Measurements from ENCODE around the gene NHSL2. TPM values are rescaled to one million over a fixed set of nuclear protein-coding genes. Genes with fewer than 3 reads are reported as not detected.

Gene NHSL2
- total and polyA plus RNA-seq, 2 experiments from 2014 or later = 4.7 to 9.5 TPM

GRCh38 chrX:72107320-72107719, 196.7 kb downstream of the NHSL2 start:
- Mint-ChIP-seq H3K27ac (no peak overlapping the region), H3K4me1 (peaks cover 18% of the 10 kb centered on the region)
- peak; percentile 60 for ATAC-seq

GRCh38 chrX:72107841-72108595, 197.4 kb downstream of the NHSL2 start:
- Histone ChIP-seq H2AFZ (no peak overlapping the region), H3K9me2 (ENCODE audit: insufficient read depth) (no peaks in the 10 kb centered on the region), H4K20me1 (replicated peaks; ENCODE audit: insufficient read depth) (no peaks in the 10 kb centered on the region), H3K27ac (ENCODE audit: low read depth) (no peak overlapping the region), H3K27me3 (ENCODE audit: insufficient read depth) (no peaks in the 10 kb centered on the region), H3K79me2 (replicated peaks; ENCODE audit: insufficient read depth) (no peaks in the 10 kb centered on the region), H3K4me1 (ENCODE audit: insufficient read depth) (no peaks in the 10 kb centered on the region), H3K36me3 (ENCODE audit: insufficient read depth) (no peaks in the 10 kb centered on the region), H3F3A (replicated peaks; ENCODE audit: low read depth) (no peaks in the 10 kb centered on the region), H3K4me3 (no peak overlapping the region), H3K4me2 (no peak overlapping the region)
- H3K4me3 Mint-ChIP-seq = no peak overlapping the region
- TF ChIP-seq CTCF (conservative IDR thresholded peaks at IDR 0.05; ENCODE audit: low read depth in 2 of 2) (no peak), NANOG (IDR thresholded peaks at IDR 0.05; ENCODE audit: borderline replicate concordance) (no peak)
- no peak for DNase-seq (ENCODE audit: low spot score)
- H3K9me3 Mint-ChIP-seq = no peaks in the 10 kb centered on the region
- H3K36me3 Mint-ChIP-seq (ENCODE audit: low read depth) = no peaks in the 10 kb centered on the region
- H3K27ac Mint-ChIP-seq = no peak overlapping the region
- peaks cover 6% of the 10 kb centered on the region for H3K27me3 Mint-ChIP-seq (ENCODE audit: insufficient read depth, low read depth, poor library complexity)
- ATAC-seq = no peak
- peaks cover 18% of the 10 kb centered on the region for H3K4me1 Mint-ChIP-seq

More at GRCh38 chrX:72107320-72107719, 196.7 kb downstream of the NHSL2 start:
- no peaks in the 10 kb centered on the region for H3K36me3 ChIP-seq (ENCODE audit: insufficient read depth)
- peak in 1 of 2 experiments; percentile 11; a peak in 1 of 4 replicates for TF ChIP-seq CTCF (conservative IDR thresholded peaks at IDR 0.05; ENCODE audit: low read depth in 2 of 2)
- no peak for TF ChIP-seq JUNB (IDR thresholded peaks at IDR 0.05; ENCODE audit: unreplicated experiment)
- Mint-ChIP-seq H3K36me3 (ENCODE audit: low read depth) (no peaks in the 10 kb centered on the region), H3K9me3 (no peaks in the 10 kb centered on the region), H3K4me3 (no peak overlapping the region), H3K27me3 (ENCODE audit: insufficient read depth, low read depth, poor library complexity) (peaks cover 6% of the 10 kb centered on the region)
- no peaks in the 10 kb centered on the region for H4K20me1 ChIP-seq (replicated peaks; ENCODE audit: insufficient read depth)
- no peaks in the 10 kb centered on the region for H3K27me3 ChIP-seq (ENCODE audit: insufficient read depth)
- DNase-seq (ENCODE audit: low spot score) = peak; percentile 32
- no peak overlapping the region for H2AFZ ChIP-seq
- no peak overlapping the region for H3K27ac ChIP-seq (ENCODE audit: low read depth)
- H3F3A ChIP-seq (replicated peaks; ENCODE audit: low read depth) = no peaks in the 10 kb centered on the region
- no peaks in the 10 kb centered on the region for H3K9me2 ChIP-seq (ENCODE audit: insufficient read depth)
- H3K79me2 ChIP-seq (replicated peaks; ENCODE audit: insufficient read depth) = no peaks in the 10 kb centered on the region
- no peak overlapping the region for H3K4me2 ChIP-seq
- H3K4me3 ChIP-seq = no peak overlapping the region
- H3K4me1 ChIP-seq (ENCODE audit: insufficient read depth) = no peaks in the 10 kb centered on the region

- Histone ChIP-seq H3F3A (replicated peaks; ENCODE audit: low read depth) (no peaks in the 10 kb centered on the region), H3K27me3 (ENCODE audit: insufficient read depth) (no peaks in the 10 kb centered on the region), H4K20me1 (replicated peaks; ENCODE audit: insufficient read depth) (no peaks in the 10 kb centered on the region), H3K79me2 (replicated peaks; ENCODE audit: insufficient read depth) (no peaks in the 10 kb centered on the region), H3K27ac (ENCODE audit: low read depth) (no peak overlapping the region), H3K4me2 (no peak overlapping the region), H2AFZ (no peak overlapping the region), H3K4me3 (no peak overlapping the region), H3K9me2 (ENCODE audit: insufficient read depth) (no peaks in the 10 kb centered on the region), H3K4me1 (ENCODE audit: insufficient read depth) (no peaks in the 10 kb centered on the region), H3K36me3 (ENCODE audit: insufficient read depth) (no peaks in the 10 kb centered on the region)
- no peak overlapping the region for H3K27ac Mint-ChIP-seq
- no peaks in the 10 kb centered on the region for H3K9me3 Mint-ChIP-seq
- ATAC-seq (no peak), DNase-seq (ENCODE audit: low spot score) (no peak)
- H3K4me1 Mint-ChIP-seq = peaks cover 19% of the 10 kb centered on the region
- H3K4me3 Mint-ChIP-seq = no peak overlapping the region
- H3K27me3 Mint-ChIP-seq (ENCODE audit: insufficient read depth, low read depth, poor library complexity) = peaks cover 6% of the 10 kb centered on the region
- no peaks in the 10 kb centered on the region for H3K36me3 Mint-ChIP-seq (ENCODE audit: low read depth)
- no peak for TF ChIP-seq POLR2AphosphoS5 (IDR thresholded peaks at IDR 0.05; ENCODE audit: low read depth)
- no peak for TF ChIP-seq EZH2phosphoT487 (IDR thresholded peaks at IDR 0.05; ENCODE audit: unreplicated experiment)
- no peak for TF ChIP-seq REST (IDR thresholded peaks at IDR 0.05; ENCODE audit: unreplicated experiment)
Measured at GRCh38 chrX:72108666-72109065, 198.0 kb downstream of the NHSL2 start.

All from GM23338 (cell line).